T-helper 2 cell treated with Interferon-gamma antibody and Interleukin-4, amounts not matched to agents 5 μg/mL and 100 μg/mL, for 36 hours (primary cell): ENCODE measurements around the gene PLCB4.

Experiments
- DNase-seq: peaks from one replicate; pipeline ENCODE4 v3.0.0; 2021; ENCODE audit warnings: low spot score
- H3K27ac Mint-ChIP-seq: one replicate; pipeline ENCODE4 v1.8.0; 2021; ENCODE audit warnings: mild to moderate bottlenecking, mixed read lengths
- H3K27me3 Mint-ChIP-seq: one replicate; pipeline ENCODE4 v1.8.0; 2021; ENCODE audit warnings: low read depth, mixed read lengths
- H3K36me3 Mint-ChIP-seq: one replicate; pipeline ENCODE4 v1.8.0; 2021; ENCODE audit warnings: low read depth, mixed read lengths
- H3K4me1 Mint-ChIP-seq: one replicate; pipeline ENCODE4 v1.8.0; 2021; ENCODE audit warnings: low read depth, mixed read lengths
- H3K4me3 Mint-ChIP-seq: one replicate; pipeline ENCODE4 v1.8.0; 2022; ENCODE audit warnings: mild to moderate bottlenecking, moderate library complexity, mixed read lengths
- H3K9me3 Mint-ChIP-seq: one replicate; pipeline ENCODE4 v1.8.0; 2021; ENCODE audit warnings: mixed read lengths

The PLCB4 gene

DNA sequence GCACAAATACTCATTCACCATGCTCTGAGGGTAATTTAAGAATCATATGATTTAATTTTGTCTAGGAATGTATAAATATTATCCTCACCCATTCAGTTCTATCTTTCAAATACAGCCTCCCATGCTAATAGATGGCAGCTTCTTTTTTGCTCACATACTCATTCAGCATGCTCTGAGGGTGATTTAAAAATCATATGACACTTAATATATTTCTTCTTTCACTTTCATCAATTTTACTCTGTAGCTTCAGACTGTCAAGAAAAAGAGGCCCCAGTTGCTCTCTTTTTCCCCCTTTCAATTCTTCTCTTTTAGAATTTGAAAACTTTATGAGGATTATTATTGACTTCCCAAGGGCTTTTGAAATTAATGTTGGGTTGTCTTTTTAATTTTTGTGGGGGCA is 283.9 kb downstream of the PLCB4 start:
- Mint-ChIP-seq H3K27ac (no peak overlapping the region), H3K4me3 (no peak overlapping the region), H3K4me1 (no peaks in the 10 kb centered on the region), H3K36me3 (no peaks in the 10 kb centered on the region), H3K27me3 (no peaks in the 10 kb centered on the region), H3K9me3 (no peaks in the 10 kb centered on the region)
- DNase-seq: no peak

DNA sequence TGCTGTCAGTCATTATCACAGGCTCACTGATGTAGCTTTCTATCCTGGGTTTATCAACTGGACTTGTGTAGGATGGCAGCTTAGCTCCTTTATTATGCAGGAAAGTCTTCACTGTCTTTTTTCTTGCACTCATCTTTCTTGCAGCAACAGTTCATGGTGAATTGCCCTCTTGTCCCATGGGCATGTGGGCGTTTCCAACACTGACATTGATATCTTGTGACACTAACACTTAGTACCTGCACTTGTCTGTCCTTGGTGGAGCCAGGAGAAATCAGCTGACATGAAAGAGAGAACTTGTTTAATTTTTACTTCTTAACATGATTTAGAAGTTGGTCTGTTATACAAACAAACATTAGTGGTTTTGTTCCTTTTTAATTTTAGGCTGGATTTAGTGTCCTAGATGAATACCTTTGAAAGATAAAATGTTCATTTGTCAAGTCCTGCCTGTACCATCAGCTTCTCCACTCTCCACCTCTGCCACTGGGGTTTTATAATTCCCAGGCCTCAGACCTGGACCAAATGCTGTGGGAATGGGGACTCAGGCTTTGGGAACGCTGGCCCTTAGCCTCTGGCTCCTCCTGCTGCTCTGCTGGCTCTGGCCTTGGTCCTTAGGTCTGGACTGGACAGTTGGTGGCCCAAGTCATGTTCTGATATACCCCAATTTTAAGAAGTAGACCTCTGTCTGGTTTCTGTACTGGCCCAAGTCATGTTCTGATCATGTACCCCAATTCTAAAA is 284.5 kb downstream of the PLCB4 start:
- H3K27me3 Mint-ChIP-seq: no peaks in the 10 kb centered on the region
- no peak for DNase-seq
- no peak overlapping the region for H3K4me3 Mint-ChIP-seq
- no peaks in the 10 kb centered on the region for H3K36me3 Mint-ChIP-seq
- H3K9me3 Mint-ChIP-seq: no peaks in the 10 kb centered on the region
- no peak overlapping the region for H3K27ac Mint-ChIP-seq
- H3K4me1 Mint-ChIP-seq: no peaks in the 10 kb centered on the region

DNA sequence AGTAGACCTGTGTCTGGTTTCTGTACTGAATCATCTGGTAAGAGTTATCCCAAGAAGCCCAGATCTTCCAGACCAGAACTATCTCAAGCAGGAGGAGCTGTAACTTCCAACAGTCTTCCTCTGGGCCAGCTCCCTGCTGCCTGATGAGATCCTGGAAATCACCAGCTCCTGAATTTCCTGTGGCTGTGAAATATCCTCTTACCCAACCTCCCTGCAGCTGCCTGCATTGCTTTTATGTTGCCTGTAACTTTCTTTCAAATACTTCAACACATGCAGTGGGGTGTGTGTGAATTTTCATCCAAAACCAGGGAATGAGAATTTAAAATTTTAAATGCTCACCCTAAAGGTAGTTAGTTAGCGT is 285.0 kb downstream of the PLCB4 start:
- no peak overlapping the region for H3K4me3 Mint-ChIP-seq
- H3K27ac Mint-ChIP-seq: no peak overlapping the region
- no peaks in the 10 kb centered on the region for H3K36me3 Mint-ChIP-seq
- H3K4me1 Mint-ChIP-seq: no peaks in the 10 kb centered on the region
- DNase-seq: no peak
- no peaks in the 10 kb centered on the region for H3K27me3 Mint-ChIP-seq
- H3K9me3 Mint-ChIP-seq: no peaks in the 10 kb centered on the region

- Mint-ChIP-seq H3K4me1 (no peaks in the 10 kb centered on the region), H3K9me3 (no peaks in the 10 kb centered on the region), H3K27ac (no peak overlapping the region), H3K4me3 (no peak overlapping the region), H3K27me3 (no peaks in the 10 kb centered on the region), H3K36me3 (no peaks in the 10 kb centered on the region)
- DNase-seq: no peak
Measured at GRCh38 chr20:9354579-9354978, 285.7 kb downstream of the PLCB4 start.

GRCh38 chr20:9358001-9358400 is 289.1 kb downstream of the PLCB4 start:
- Mint-ChIP-seq H3K4me1 (no peaks in the 10 kb centered on the region), H3K36me3 (no peaks in the 10 kb centered on the region), H3K27me3 (no peaks in the 10 kb centered on the region), H3K9me3 (no peaks in the 10 kb centered on the region), H3K4me3 (no peak overlapping the region), H3K27ac (no peak overlapping the region)
- no peak for DNase-seq

DNA sequence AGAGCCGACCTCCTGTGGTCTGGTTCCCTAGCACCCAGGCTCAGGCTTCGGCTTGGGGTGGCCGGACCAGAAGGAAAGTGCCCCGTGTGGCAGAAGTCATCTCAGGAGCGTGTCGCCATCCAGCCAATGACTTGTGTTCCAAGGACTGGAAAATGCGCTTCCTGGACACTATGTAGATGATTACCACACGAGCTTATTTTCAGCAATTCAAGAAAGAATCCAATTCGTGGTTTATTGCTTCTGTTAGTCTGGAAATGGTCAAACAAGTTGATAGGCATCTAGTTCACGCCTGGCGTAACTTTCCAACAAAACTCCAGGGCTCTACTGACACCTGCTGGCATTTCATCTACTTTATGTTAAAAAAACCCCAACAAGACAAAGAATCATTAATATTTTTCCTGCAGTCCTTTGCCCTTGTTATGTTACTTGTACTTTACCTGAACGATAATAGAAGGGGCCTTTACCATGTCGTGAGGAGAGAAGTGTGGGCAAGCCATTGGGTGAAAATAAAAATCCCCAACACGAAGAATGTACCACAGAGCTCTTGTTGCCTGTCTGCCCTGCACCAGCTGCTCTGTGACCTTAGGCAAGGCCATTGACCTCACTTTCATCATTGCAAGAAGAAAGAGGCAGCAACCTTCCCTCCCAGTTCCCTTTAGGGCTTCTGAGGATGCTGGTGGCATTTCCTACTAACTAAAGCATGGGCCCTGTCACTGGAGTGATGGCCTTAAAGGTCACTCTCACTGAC is 290.8 kb downstream of the PLCB4 start:
- H3K4me1 Mint-ChIP-seq: no peaks in the 10 kb centered on the region
- no peak overlapping the region for H3K27ac Mint-ChIP-seq
- no peaks in the 10 kb centered on the region for H3K36me3 Mint-ChIP-seq
- no peak for DNase-seq
- no peaks in the 10 kb centered on the region for H3K9me3 Mint-ChIP-seq
- no peaks in the 10 kb centered on the region for H3K27me3 Mint-ChIP-seq
- H3K4me3 Mint-ChIP-seq: no peak overlapping the region

GRCh38 chr20:9360431-9360830 is 291.5 kb downstream of the PLCB4 start:
- Mint-ChIP-seq H3K27ac (no peak overlapping the region), H3K36me3 (no peaks in the 10 kb centered on the region), H3K27me3 (no peaks in the 10 kb centered on the region), H3K4me1 (no peaks in the 10 kb centered on the region), H3K4me3 (no peak overlapping the region), H3K9me3 (no peaks in the 10 kb centered on the region)
- DNase-seq: no peak

- no peaks in the 10 kb centered on the region for H3K36me3 Mint-ChIP-seq
- H3K9me3 Mint-ChIP-seq: no peaks in the 10 kb centered on the region
- no peak for DNase-seq
- no peaks in the 10 kb centered on the region for H3K27me3 Mint-ChIP-seq
- H3K4me1 Mint-ChIP-seq: no peaks in the 10 kb centered on the region
- no peak overlapping the region for H3K27ac Mint-ChIP-seq
- no peak overlapping the region for H3K4me3 Mint-ChIP-seq
Measured at GRCh38 chr20:9363673-9364072, 294.8 kb downstream of the PLCB4 start.

- H3K4me3 Mint-ChIP-seq: no peak overlapping the region
- H3K4me1 Mint-ChIP-seq: no peaks in the 10 kb centered on the region
- H3K27ac Mint-ChIP-seq: no peak overlapping the region
Measured at GRCh38 chr20:9367328-9367727, 298.4 kb downstream of the PLCB4 start.

DNA sequence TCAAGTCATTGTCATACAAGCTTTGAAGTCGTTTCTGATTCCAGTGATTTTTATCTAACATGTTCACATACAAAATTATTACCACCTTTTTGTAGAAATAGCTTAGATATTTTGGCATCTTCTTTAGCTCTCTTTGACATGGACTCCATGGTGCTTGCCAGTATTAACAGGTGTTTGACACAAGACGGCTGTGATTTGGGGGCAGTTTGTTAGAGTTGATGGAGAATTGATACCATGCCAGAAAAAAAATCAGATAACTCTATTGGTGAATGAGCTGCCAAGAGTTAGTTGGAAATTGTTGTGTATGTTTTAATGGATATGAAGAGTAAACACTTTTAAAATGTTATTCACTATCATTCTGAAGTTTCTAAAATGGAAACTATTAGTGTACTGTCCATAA is 298.9 kb downstream of the PLCB4 start:
- no peak for DNase-seq
- no peak overlapping the region for H3K4me3 Mint-ChIP-seq
- no peaks in the 10 kb centered on the region for H3K27me3 Mint-ChIP-seq
- H3K4me1 Mint-ChIP-seq: no peaks in the 10 kb centered on the region
- no peaks in the 10 kb centered on the region for H3K36me3 Mint-ChIP-seq
- H3K9me3 Mint-ChIP-seq: no peaks in the 10 kb centered on the region
- no peak overlapping the region for H3K27ac Mint-ChIP-seq

More at GRCh38 chr20:9367328-9367727, 298.4 kb downstream of the PLCB4 start:
- DNase-seq: no peak
- H3K36me3 Mint-ChIP-seq: no peaks in the 10 kb centered on the region
- no peaks in the 10 kb centered on the region for H3K27me3 Mint-ChIP-seq
- H3K9me3 Mint-ChIP-seq: no peaks in the 10 kb centered on the region

DNA sequence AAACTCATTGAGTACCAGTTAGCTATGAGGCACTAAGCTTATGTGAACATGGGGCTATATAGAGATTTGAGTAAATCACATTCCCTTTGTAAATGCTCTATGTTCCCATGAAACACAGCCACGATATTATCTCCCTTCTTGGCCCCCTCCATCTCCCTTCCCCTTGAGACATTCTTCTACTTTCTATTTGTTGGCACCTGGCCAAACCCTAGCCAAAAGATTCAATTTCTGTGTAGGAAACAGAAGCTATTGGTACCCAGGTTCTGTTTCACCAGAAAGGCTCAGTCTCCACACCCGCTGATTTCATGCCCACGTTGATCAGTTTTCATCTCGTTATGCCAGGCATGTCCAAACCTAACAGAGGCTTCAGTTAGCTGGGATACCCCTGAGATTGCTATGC is 300.0 kb downstream of the PLCB4 start:
- Mint-ChIP-seq H3K4me1 (no peaks in the 10 kb centered on the region), H3K27me3 (no peaks in the 10 kb centered on the region), H3K36me3 (no peaks in the 10 kb centered on the region), H3K27ac (no peak overlapping the region), H3K4me3 (no peak overlapping the region), H3K9me3 (no peaks in the 10 kb centered on the region)
- DNase-seq: no peak

DNA sequence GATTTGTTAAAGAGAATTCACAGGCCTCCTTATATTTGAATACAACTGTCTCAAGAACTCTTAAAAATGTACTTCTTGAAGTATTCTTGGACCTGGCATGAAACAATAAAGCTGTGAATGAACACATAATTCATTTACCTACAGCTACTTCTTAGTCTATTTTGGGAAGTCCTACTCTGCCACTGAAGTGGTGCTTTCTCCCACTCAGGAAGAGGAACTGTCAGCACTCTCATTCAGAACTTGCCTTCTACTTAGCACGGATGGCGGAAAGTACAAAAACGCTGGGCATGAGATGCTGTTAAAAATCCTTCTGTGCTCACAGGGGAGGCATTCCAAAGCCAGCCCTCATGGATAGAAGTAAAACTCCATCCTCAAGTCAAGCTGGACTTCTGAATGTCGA is 300.7 kb downstream of the PLCB4 start:
- Mint-ChIP-seq H3K4me1 (no peaks in the 10 kb centered on the region), H3K9me3 (no peaks in the 10 kb centered on the region), H3K4me3 (no peak overlapping the region), H3K27me3 (no peaks in the 10 kb centered on the region), H3K27ac (no peak overlapping the region), H3K36me3 (no peaks in the 10 kb centered on the region)
- no peak for DNase-seq

DNA sequence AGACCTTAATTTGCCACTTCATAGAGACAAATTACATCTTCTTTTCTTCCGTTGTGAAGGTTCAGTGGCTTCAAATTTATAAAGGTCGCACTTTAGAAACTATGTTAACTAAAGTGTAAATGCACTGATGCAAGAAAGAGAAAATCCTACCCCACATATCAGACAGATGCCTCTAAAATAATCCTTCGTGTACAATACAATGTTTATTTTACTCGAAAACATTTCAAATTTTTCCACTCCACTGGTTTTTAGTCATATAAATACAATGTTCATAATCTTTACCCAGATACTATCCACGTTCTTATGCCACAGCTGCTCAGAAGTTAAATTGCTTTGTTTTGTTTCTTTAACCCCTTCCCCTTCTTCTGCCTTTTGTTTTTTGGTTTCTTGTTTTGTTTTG is 305.2 kb downstream of the PLCB4 start:
- DNase-seq: no peak
- Mint-ChIP-seq H3K36me3 (no peaks in the 10 kb centered on the region), H3K27ac (no peak overlapping the region), H3K4me3 (no peak overlapping the region), H3K9me3 (no peaks in the 10 kb centered on the region), H3K27me3 (no peaks in the 10 kb centered on the region), H3K4me1 (no peaks in the 10 kb centered on the region)

DNA sequence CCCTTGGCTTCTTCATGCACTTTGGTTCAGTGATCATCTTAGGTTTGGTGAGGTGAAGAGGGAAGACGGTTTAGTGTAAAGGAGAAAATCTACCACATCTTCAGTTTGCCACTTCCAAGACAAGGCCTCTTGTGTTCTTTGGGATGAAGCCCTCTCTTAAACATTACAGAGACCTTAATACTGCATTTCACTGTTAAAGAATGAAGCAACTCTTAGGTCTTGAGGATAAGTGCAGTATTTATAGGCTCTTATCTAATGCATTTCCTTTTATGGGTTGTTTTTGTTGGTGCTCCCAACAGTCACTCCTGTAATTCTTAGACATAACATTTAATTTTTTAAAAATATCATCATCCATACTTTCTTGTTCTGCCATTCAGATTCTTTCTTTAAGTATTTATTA is 305.6 kb downstream of the PLCB4 start:
- DNase-seq: no peak
- H3K9me3 Mint-ChIP-seq: no peaks in the 10 kb centered on the region
- H3K27me3 Mint-ChIP-seq: no peaks in the 10 kb centered on the region
- H3K36me3 Mint-ChIP-seq: no peaks in the 10 kb centered on the region
- no peaks in the 10 kb centered on the region for H3K4me1 Mint-ChIP-seq
- H3K4me3 Mint-ChIP-seq: no peak overlapping the region
- no peak overlapping the region for H3K27ac Mint-ChIP-seq

DNA sequence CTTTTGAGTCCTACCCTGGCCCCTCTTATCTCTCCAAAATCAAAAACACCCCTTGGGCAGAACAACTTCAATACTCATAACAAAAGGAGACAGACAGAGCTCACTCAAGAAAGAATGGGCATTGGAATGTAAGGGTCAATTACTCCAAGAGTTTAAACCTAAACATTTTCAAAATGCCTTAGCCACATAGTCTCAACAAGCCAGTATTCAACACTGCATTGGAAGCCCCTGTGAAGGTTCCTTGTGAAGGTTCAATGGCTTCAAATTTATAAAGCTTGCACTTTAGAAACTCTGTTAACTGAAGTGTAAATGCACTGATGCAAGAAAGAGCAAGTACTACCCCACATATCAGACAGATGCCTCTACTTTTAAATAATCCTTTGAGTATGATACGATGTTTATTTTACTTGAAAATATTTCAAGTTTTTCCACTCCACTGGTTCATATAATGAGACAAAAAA is 306.4 kb downstream of the PLCB4 start:
- Mint-ChIP-seq H3K4me1 (no peaks in the 10 kb centered on the region), H3K27me3 (no peaks in the 10 kb centered on the region), H3K27ac (no peak overlapping the region)

More for the DNA sequence above, 306.4 kb downstream of the PLCB4 start:
- no peaks in the 10 kb centered on the region for H3K9me3 Mint-ChIP-seq
- DNase-seq: no peak
- H3K36me3 Mint-ChIP-seq: no peaks in the 10 kb centered on the region
- no peak overlapping the region for H3K4me3 Mint-ChIP-seq
